Measurements from ENCODE around the gene GTF2A1L. TPM values are rescaled to one million over a fixed set of nuclear protein-coding genes. Genes with fewer than 3 reads are reported as not detected.

Gene GTF2A1L
- total RNA-seq, 1 donor from 2014 or later, result not detected

- no peak for TF ChIP-seq CTCF (conservative IDR thresholded peaks at IDR 0.05)
- no peak for DNase-seq (ENCODE audit: extremely low spot score, unreplicated experiment)
- H3K27ac Mint-ChIP-seq, result no peak overlapping the region
- no peaks in the 10 kb centered on the region for H3K9me3 Mint-ChIP-seq
- peaks cover 29% of the 10 kb centered on the region for H3K4me1 Mint-ChIP-seq (ENCODE audit: unreplicated experiment)
- H3K4me3 Mint-ChIP-seq, result no peak overlapping the region
- H3K36me3 Mint-ChIP-seq, result no peaks in the 10 kb centered on the region
- peaks cover 4% of the 10 kb centered on the region for H3K27me3 Mint-ChIP-seq
Measured at GRCh38 chr2:48725696-48726494, 108.2 kb downstream of the GTF2A1L start.

GRCh38 chr2:48727560-48727959 is 109.9 kb downstream of the GTF2A1L start:
- no peak for DNase-seq (ENCODE audit: extremely low spot score, unreplicated experiment)
- Mint-ChIP-seq H3K27me3 (peaks cover 16% of the 10 kb centered on the region), H3K9me3 (no peaks in the 10 kb centered on the region), H3K4me1 (ENCODE audit: unreplicated experiment) (peaks cover 26% of the 10 kb centered on the region), H3K4me3 (no peak overlapping the region), H3K36me3 (no peaks in the 10 kb centered on the region), H3K27ac (no peak overlapping the region)
- TF ChIP-seq CTCF (conservative IDR thresholded peaks at IDR 0.05), result peak; percentile 52

- no peak for DNase-seq (ENCODE audit: extremely low spot score, unreplicated experiment)
- Mint-ChIP-seq H3K27me3 (peaks cover 16% of the 10 kb centered on the region), H3K27ac (no peak overlapping the region), H3K4me3 (no peak overlapping the region), H3K9me3 (no peaks in the 10 kb centered on the region), H3K4me1 (ENCODE audit: unreplicated experiment) (peaks cover 23% of the 10 kb centered on the region), H3K36me3 (no peaks in the 10 kb centered on the region)
- TF ChIP-seq CTCF (conservative IDR thresholded peaks at IDR 0.05), result no peak
Measured at GRCh38 chr2:48728295-48728694, 110.6 kb downstream of the GTF2A1L start.

- Mint-ChIP-seq H3K27ac (no peak overlapping the region), H3K9me3 (no peaks in the 10 kb centered on the region), H3K36me3 (no peaks in the 10 kb centered on the region), H3K27me3 (peaks cover 17% of the 10 kb centered on the region), H3K4me1 (ENCODE audit: unreplicated experiment) (peaks cover 20% of the 10 kb centered on the region), H3K4me3 (no peak overlapping the region)
- no peak for TF ChIP-seq CTCF (conservative IDR thresholded peaks at IDR 0.05)
- no peak for DNase-seq (ENCODE audit: extremely low spot score, unreplicated experiment)
Measured at GRCh38 chr2:48728840-48729239, 111.2 kb downstream of the GTF2A1L start.

Other genes starting within 250 kb of the GTF2A1L start
- gene PPP1R21, start 177.1 kb upstream of the GTF2A1L start, total RNA-seq (ENCODE audit: low replicate concordance), result 26.0 and 41.3 TPM in 2 replicates
- gene STON1, start 87.7 kb upstream of the GTF2A1L start, total RNA-seq (ENCODE audit: low replicate concordance), result 4.3 and 15.7 TPM in 2 replicates
- 0.40 and 0.92 TPM in 2 replicates for gene LHCGR, start 137.9 kb downstream of the GTF2A1L start, total RNA-seq (ENCODE audit: low replicate concordance)